NCI-H82 (cell line): Measurements from ENCODE around the gene JAKMIP1.
A peak's percentile ranks its signal among the peaks of the same experiment; 100 is the strongest.

Source experiments
- DNase-seq: peaks from one replicate; lab custom pipeline; 2025; lab: John Stamatoyannopoulos, UW

The JAKMIP1 gene

GRCh38 chr4:6200011-6200921 lies at the start of gene JAKMIP1:
Gene JAKMIP1, minus strand, starts transcription at chr4:6200549. Its CDS starts 87,699 bp downstream, at chr4:6112850.
- peak; percentile 82 for DNase-seq

GRCh38 chr4:6248394-6248793 lies 48.0 kb upstream of the JAKMIP1 start:
- no peak for DNase-seq

GRCh38 chr4:6246170-6246634 lies 45.9 kb upstream of the JAKMIP1 start:
- no peak for DNase-seq

- no peak for DNase-seq
Measured at GRCh38 chr4:6245246-6246169, 45.2 kb upstream of the JAKMIP1 start.

- DNase-seq, result no peak
Measured at GRCh38 chr4:6242271-6243029, 42.1 kb upstream of the JAKMIP1 start.

- no peak for DNase-seq
Measured at GRCh38 chr4:6241062-6241845, 40.9 kb upstream of the JAKMIP1 start.

GRCh38 chr4:6239968-6240367 lies 39.6 kb upstream of the JAKMIP1 start:
- DNase-seq, result no peak

GRCh38 chr4:6239486-6239885 lies 39.1 kb upstream of the JAKMIP1 start:
- DNase-seq, result no peak

GRCh38 chr4:6236816-6237390 lies 36.6 kb upstream of the JAKMIP1 start:
- DNase-seq, result no peak

GRCh38 chr4:6235901-6236640 lies 35.7 kb upstream of the JAKMIP1 start:
- DNase-seq, result no peak

GRCh38 chr4:6235012-6235411 lies 34.7 kb upstream of the JAKMIP1 start:
- DNase-seq, result no peak

GRCh38 chr4:6233929-6234328 lies 33.6 kb upstream of the JAKMIP1 start:
- DNase-seq, result no peak

- no peak for DNase-seq
Measured at GRCh38 chr4:6232836-6233785, 32.8 kb upstream of the JAKMIP1 start.

GRCh38 chr4:6231663-6232165 lies 31.4 kb upstream of the JAKMIP1 start:
- no peak for DNase-seq

- no peak for DNase-seq
Measured at GRCh38 chr4:6230827-6231662, 30.7 kb upstream of the JAKMIP1 start.

- no peak for DNase-seq
Measured at GRCh38 chr4:6230502-6230785, 30.1 kb upstream of the JAKMIP1 start.

- DNase-seq, result no peak
Measured at GRCh38 chr4:6229671-6230501, 29.5 kb upstream of the JAKMIP1 start.
